ENCODE results near the gene TMEM187.

The TMEM187 gene

DNA sequence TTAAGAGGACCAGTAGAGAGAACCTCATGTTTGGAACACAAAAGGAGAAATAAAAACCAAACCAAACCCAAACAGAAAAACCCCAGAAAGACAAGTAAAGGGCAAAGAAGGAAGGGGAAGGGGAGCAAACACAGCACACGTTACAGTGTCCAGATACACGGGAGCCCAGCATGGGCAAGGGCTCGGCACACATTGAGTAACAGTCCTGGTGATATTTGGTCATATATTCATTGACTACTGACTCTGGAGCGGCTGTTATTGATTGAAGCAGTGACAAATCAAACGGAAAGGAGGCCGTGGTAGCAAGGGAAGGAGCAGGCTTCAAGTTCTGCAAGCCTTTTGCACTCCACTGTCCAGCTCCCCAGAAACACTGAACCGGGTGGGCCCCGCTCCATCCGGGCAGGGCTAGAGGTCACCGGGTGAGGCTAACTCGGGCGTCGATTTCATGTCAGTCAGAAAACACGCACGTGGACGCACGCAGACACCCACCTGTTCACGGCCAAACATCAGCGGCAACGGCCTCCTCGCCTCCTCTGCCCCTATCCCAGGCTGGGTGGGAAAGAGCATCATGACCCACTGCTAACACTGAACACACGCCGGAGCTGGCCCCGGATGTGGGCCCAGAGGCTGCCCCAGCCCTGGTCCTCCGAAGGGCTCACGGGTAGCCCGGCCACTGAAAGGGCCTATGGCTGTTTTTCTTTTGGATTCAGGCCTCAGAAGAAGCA, 50.9 kb downstream of the TMEM187 start:
- DNase-seq, result no peak

- DNase-seq, result no peak
These were observed 51.7 kb downstream of the TMEM187 start for GRCh38 chrX:154024271-154024670.

DNA sequence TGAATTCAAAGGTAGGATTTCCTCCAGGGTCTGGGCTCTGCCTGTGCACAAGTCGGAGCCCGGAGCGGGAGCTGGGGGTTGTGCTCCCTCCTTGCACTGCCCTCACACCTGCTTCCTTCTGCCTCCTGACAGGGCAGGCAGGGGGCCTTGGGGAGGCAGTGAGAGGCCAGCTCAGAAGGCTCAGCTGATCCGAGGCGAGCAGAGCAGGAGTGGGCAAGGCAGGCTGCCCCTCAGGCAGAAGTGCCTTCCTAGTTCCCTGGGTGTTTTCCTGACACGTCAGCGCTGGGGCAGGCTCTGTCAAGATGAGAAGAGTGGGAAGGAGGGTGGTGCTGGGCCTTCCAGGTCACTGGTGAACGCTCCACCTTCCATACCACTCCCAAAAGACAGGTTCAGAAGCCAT, 52.7 kb downstream of the TMEM187 start:
- peak in 1 of 3 experiments; percentile 17 for DNase-seq

DNA sequence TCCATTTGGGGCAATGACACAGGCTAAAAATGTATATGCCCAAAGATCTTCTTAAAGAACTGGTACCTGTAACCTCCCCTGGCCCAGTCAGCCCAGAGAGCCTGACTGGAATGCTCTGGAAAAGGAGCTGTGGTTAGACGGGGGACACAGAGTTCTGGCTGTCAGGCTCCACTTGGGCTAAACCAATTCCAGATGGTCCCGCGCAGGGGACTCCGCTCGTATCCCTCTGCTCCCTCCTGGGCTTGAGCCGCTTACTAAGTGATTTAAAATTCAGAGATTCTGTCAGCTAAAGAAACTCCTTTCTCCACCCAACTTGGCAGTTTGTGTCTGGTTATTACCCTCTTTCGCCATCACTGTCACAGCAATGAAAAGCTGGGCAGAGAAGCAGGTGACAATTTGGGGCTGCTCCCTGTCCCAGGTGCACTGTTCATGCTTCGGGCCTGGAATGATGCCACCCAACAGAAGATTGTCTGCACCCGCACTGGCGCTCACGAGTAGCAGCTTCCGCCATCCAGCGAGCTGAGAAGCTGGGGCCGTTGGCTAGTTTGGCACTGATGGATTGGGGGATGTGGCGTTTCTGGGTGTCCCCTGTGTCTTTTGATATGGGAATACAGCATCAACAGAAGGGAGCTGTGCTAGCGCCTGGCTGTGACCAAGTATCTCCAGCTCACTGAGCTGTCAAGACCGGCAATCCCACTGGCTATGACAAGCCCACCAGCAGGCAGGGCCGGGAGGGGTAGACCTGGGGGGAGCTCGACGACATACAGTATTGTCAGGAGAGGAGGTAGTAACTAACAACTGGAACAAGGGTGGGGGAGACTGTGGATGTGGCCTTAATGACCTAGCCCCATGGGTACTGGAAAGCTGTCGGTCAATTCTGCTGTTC, 53.8 kb downstream of the TMEM187 start:
- DNase-seq, result no peak

DNA sequence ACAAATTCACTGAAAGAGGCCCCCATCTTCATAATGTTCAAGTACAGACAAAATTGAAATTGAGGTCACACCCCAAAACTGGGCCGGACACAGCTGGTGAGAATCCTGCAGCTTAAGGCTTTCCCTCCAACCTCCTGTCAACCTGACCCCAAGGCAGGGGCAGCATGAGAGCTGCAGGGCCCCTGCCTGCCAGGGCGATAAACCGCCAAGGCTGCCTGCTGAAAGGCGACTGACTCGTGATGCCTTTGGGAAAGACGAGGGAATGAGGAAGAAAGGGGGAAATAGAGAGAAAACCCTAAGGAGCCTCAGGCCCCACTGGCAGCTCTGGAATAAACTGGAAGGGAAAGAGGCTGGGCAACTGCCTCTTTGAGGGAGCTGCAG, 54.5 kb downstream of the TMEM187 start:
- no peak for DNase-seq

DNA sequence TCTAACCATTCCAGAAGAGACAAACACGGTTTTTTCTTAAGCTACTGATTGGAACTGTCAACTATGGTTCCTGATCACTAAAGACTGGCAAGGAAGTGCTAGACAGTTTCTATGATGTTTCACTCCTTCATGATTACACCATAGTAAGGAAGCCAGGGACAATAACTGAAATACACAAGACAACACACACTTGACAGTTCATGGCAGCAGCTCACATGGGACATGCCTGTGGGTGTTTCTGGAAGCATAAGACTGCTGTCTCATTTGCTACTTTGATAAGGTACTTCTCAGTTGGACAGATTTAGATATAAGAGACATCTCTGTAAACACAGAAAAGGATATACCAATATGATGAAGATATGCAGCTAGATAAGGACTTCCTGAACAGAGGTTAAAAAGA, 55.4 kb downstream of the TMEM187 start:
- no peak for DNase-seq

GRCh38 chrX:154028502-154029184, 56.1 kb downstream of the TMEM187 start:
- no peak for DNase-seq

GRCh38 chrX:154029439-154029838, 56.9 kb downstream of the TMEM187 start:
- DNase-seq, result no peak

DNA sequence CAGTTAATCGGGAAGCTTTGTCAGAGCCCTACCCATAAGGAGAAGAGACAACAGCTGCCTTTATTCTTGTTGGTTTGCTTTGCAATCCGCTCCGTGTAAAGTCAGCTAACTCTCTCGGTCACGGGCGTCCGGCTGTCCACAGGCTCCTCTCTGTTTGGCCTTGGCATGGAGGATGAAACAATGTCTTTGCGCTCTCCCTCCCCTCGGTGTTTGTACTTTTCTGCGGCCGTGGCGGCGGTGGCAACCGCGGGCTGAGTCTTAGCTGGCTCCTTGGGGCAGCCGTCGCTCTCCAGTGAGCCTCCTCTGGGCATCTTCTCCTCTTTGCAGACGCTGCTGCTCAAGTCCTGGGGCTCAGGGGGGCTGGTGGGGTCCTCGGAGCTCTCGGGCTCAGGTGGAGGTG, 57.7 kb downstream of the TMEM187 start:
- no peak for DNase-seq

- no peak for DNase-seq
These were observed 58.3 kb downstream of the TMEM187 start for GRCh38 chrX:154030715-154031305.

DNA sequence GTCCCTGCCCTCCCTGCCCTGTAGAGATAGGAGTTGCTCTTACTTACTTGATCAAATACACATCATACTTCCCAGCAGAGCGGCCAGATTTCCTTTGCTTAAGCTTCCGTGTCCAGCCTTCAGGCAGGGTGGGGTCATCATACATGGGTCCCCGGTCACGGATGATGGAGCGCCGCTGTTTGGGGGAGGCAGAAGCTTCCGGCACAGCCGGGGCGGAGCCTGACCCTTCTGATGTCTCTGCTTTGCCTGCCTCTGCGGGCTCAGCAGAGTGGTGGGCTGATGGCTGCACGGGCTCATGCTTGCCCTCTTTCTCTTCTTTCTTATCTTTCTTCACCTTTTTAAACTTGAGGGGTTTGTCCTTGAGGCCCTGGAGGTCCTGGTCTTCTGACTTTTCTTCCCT, 59.6 kb downstream of the TMEM187 start:
- no peak for DNase-seq

DNA sequence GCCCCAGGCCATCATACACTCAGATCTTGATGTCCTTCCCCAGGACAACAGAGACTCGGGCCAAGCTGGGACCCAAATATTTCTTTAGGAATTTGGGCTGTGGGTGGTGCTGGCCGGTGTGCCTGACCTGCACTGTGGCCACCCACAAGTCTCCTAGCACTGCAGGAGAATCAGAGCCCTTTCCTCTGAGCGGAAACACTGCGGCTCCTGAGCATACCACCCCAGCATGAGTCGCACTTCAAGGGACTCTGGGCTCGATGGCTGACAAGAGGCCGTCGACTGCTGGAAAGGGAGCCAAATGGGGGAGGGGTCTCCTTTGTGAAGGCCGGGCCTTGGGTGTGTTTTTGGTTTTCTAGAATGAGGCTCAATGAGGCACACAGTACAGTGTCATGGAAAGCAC, 60.1 kb downstream of the TMEM187 start:
- DNase-seq, result no peak
